Gastroesophageal sphincter (tissue), 3 donors: Measurements from ENCODE around the gene KLHL8.

Experiments used
- CTCF ChIP-seq, 4 experiments: fragments of 200-600 bp in 2 of 4; fragments of 450-650 bp in 2 of 4; sonication (generic) in 1 of 4; IDR thresholded peaks; one replicate each; pipeline ENCODE4 v1.5.1; 2017 to 2019; ENCODE audit warnings: antibody characterized with exemption in 4 of 4, mild to moderate bottlenecking in 2 of 4, moderate library complexity in 2 of 4
- EP300 ChIP-seq: sonication (generic); formaldehyde crosslinking; IDR thresholded peaks from one replicate; pipeline ENCODE4 v1.6.1; 2017; ENCODE audit warnings: antibody characterized with exemption, mild to moderate bottlenecking

- TF ChIP-seq CTCF (IDR thresholded peaks at IDR 0.05) = no peak
- TF ChIP-seq EP300 = no peak
Measured at GRCh38 chr4:87260477-87260876, 40.1 kb upstream of the KLHL8 start.
